HAP-1 (cell line): ENCODE results near the gene PANK4.
"Not testable (repeated sequence)": the region's sequence is repeated elsewhere in the genome, so short reads cannot be mapped to it uniquely, and the experiment has no call there.

Experiments
- DNase-seq, 2 experiments: peaks; one replicate each; pipeline ENCODE4 v3.0.0-alpha.2; 2016 to 2020; ENCODE audit warnings: low spot score in 2 of 2
- H3K27me3 ChIP-seq: fragments of 250-450 bp; sonication (Bioruptor Pico); 2 replicates; pipeline ENCODE4 v1.5.1; 2020; ENCODE audit warnings: low read depth, mild to moderate bottlenecking, moderate library complexity
- H3K36me3 ChIP-seq: fragments of 250-450 bp; sonication (Bioruptor Pico); replicated peaks from 2 replicates; pipeline ENCODE4 v1.5.1; 2020; ENCODE audit warnings: mild to moderate bottlenecking
- H3K4me1 ChIP-seq: fragments of 250-450 bp; sonication (Bioruptor Pico); 2 replicates; pipeline ENCODE4 v1.5.1; 2020; ENCODE audit warnings: mild to moderate bottlenecking
- H3K4me3 ChIP-seq: fragments of 250-450 bp; sonication (Bioruptor Pico); 2 replicates; pipeline ENCODE4 v1.5.1; 2020; ENCODE audit warnings: mild to moderate bottlenecking, moderate library complexity
- H3K9me3 ChIP-seq: fragments of 250-450 bp; sonication (Bioruptor Pico); 2 replicates; pipeline ENCODE4 v1.5.1; 2020; ENCODE audit warnings: mild to moderate bottlenecking, moderate library complexity
- in situ Hi-C: fragments of 300-500 bp; cut with MboI; formaldehyde crosslinking; loops from 3 replicates; pipeline ENCODE4 v1.14.3; 2020; ENCODE audit warnings: low sequenced_read_pairs, inconsistent platforms, mixed read lengths

Gene PANK4

DNA sequence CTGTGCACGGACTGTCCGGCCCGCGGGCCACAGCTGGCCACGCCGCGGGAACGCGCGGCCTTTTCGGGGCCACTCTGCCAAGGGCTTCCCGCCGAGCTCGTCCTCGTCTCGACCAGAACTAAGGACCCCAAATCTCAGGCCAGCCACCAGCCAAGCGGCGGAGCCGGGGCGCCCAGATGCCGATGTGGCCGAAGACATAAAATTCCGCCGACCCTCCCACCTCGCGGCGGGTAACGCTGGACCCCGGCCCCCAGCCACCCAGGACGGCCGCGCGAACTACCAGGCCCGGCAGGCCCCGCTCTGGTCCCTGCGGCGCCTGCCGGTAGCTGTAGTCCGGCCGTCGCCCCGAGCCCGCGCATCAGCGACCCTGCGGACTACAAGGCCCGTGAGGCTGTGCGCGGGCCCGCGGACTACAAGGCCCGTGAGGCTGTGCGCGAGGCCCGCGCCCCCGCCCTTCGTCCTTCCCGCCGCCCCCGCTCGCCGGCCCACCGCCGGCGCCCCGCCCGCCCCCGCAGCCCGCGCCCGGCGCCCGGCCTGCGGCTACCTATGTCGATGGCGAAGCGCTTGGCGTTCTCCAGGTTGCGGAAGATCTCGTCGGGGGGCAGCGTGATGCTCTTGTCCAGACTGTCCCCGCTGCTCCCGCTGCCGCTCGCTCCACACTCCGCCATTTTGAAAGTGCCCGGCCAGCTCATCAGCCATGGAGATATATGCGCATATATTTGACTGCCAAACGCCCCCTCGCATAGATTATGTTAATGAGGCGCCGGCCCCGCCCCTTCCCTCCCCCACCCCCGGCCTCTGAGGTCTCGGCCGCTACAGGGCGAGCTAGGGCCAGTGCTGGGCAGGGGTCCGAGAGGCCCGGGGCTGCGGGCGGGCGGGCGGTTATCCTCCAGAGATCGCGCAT, at the start of gene PANK4:
Gene PANK4, minus strand, starts transcription at position 677 of the 904 bp plus-strand sequence. Its CDS starts 9 bp downstream, at position 668.
- peaks cover 8% of the 10 kb centered on the region for H3K36me3 ChIP-seq

DNA sequence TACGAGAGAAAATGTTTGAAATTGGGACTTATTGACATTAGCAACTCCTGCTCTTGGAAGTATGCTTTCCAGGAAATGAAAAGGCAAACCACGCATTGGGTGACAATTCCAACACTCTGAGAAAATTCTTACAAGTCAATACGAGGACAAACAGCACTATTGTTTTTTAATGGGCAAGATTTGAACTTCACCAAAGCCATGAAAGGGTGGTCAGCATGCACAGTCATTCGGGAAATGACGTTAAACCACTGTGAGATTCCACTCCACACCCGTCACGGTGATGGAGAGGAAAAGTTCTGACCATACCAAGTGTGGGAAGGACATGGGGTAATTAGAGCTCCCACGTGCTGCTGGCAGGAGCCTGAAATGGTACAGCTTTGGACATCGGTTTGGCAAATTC, 48.0 kb upstream of the PANK4 start:
- Histone ChIP-seq H3K4me1 (no peaks in the 10 kb centered on the region), H3K27me3 (peaks cover 7% of the 10 kb centered on the region; the same call in 1 of the 2 replicates)
- in situ Hi-C loops = no loop called here

More for the DNA sequence above, at the start of gene PANK4:
- in situ Hi-C loops = no loop called here
- Histone ChIP-seq H3K4me3 (peak within 1 kb of the TSS; percentile 99), H3K9me3 (no peaks in the 10 kb centered on the region), H3K4me1 (peaks cover 11% of the 10 kb centered on the region), H3K27me3 (peaks cover 15% of the 10 kb centered on the region)
- DNase-seq = peak; percentile 86 to 92

DNA sequence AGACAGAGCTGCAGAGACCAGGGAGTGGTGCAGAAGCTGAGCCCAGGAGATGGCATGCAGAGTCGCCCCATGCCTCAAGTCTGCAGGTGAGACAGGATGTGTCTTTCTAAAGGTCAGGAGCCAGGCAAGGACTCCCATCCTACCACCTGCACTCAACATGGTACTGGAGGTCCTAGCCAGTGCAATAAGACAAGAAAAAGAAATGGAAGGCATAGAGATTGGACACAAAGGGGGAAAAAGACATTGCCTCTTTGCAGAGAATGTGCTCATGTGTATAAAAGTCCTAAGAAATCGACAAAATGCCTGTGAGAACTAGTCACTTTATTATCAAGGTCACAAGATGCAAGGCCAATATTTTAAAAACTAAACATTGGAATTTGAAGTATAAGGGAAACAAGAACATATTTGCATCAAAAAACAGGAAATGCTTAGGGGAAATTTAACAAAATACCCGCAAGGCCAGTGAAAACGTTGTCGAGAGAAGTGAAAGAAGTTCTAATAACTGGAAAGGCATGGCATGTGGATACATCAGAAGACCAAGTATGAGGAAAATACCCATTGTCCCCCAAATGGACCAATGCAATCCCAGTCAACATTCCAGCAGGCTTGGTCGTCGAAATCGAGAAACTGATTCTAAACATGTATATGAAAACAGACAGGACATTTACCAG, 47.0 kb upstream of the PANK4 start:
- no peaks in the 10 kb centered on the region for H3K4me1 ChIP-seq
- no peaks in the 10 kb centered on the region for H3K36me3 ChIP-seq
- no peak for DNase-seq
- 0 out of 2 replicates have a peak, but pooled peaks cover 8% of the 10 kb centered on the region for H3K9me3 ChIP-seq
- in situ Hi-C loops = no loop called here
- peaks cover 7% of the 10 kb centered on the region; the same call in 1 of the 2 replicates for H3K27me3 ChIP-seq
- H3K4me3 ChIP-seq = no peak overlapping the region

More for the DNA sequence above, 48.0 kb upstream of the PANK4 start:
- Histone ChIP-seq H3K36me3 (no peaks in the 10 kb centered on the region), H3K9me3 (0 out of 2 replicates have a peak, but pooled peaks cover 8% of the 10 kb centered on the region), H3K4me3 (no peak overlapping the region)
- DNase-seq = no peak

DNA sequence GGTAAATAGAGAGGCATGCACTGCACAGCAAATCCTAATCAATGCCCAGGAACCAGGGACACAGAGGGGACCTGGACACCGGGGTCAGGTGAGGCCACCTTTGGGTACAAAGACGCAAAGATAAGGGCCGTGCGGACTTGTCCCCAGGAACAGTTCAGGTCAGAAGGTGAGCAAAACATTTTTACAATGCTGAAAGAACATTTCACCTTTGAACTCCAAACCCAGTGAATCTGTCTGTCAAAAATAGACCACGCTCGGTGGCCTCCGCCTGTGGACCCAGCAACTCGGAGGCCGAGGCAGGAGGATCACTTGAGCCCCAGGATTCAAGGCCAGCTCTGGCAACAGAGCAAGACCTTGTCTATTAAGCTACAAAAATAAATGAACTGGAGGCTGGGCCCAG, 45.0 kb upstream of the PANK4 start:
- in situ Hi-C loops = no loop called here

DNA sequence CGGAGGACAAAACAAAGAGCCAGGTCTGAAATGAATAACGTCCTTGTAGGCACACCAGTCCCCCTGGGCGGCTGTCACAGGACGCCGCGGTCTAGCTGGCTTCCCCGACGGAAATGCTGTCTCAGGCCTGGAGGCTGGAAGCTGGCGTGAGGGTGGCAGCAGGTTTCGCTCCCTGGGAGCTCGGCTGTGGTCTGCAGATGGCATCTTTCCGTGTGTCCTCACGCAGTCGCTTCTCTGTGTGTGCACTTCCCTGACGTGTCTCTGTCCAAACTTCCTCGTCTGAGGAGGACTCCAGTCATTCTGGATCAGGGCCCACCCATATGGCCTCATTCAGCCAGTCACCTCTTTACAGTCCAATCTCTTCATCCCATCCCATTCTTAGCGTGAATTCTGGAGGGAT, 43.9 kb upstream of the PANK4 start:
- in situ Hi-C loops = no loop called here
- no peaks in the 10 kb centered on the region for H3K4me1 ChIP-seq
- no peaks in the 10 kb centered on the region for H3K36me3 ChIP-seq
- 0 out of 2 replicates have a peak, but pooled peaks cover 8% of the 10 kb centered on the region for H3K9me3 ChIP-seq
- H3K27me3 ChIP-seq = peaks cover 7% of the 10 kb centered on the region; the same call in 1 of the 2 replicates
- no peak for DNase-seq
- no peak overlapping the region for H3K4me3 ChIP-seq

More for the DNA sequence above, 45.0 kb upstream of the PANK4 start:
- Histone ChIP-seq H3K36me3 (no peaks in the 10 kb centered on the region), H3K27me3 (peaks cover 7% of the 10 kb centered on the region; the same call in 1 of the 2 replicates), H3K4me1 (no peaks in the 10 kb centered on the region), H3K4me3 (no peak overlapping the region), H3K9me3 (0 out of 2 replicates have a peak, but pooled peaks cover 8% of the 10 kb centered on the region)
- no peak for DNase-seq

DNA sequence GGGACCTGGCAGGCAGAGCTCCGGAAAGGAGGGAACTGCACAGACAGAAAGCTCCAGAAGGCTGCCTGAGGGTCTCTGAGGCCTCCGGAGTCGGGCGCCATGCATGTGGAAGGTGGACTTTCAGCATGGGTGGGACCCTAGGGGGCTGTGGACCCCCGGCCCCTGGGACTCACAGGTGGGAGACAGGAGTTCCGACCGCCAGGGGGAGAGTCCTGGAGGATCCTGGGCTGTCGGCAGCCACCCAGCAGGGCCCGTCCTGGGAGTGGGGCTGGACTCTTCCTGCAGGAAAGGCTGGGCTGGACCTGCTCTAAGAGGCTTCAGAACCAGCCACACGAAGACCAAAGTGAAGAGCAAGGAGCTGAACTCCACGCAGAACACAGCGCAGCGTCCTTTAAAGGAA, 43.3 kb upstream of the PANK4 start:
- H3K4me1 ChIP-seq, H3K4me3 ChIP-seq, in situ Hi-C loops, DNase-seq, H3K9me3 ChIP-seq, H3K27me3 ChIP-seq, H3K36me3 ChIP-seq: not testable (repeated sequence)

DNA sequence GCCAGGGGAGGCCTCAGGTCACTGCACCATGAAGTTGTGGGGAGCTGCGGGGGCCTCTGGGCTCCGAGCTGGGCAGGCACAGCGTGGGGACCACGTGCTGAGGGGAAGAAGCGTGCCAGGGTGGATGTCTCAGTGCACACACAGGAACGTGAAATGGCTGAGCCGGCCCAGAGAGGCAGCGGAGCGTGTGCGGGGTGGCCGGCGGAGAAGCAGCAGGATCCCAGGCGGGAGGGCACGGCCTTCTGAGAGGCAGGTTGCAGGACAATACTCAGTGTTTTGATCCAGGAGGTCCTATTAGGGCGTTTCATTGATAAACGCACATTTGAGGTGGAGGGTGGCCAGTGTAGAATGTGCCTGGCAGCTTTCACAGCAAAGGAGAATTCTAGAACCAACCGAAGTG, 42.7 kb upstream of the PANK4 start:
- DNase-seq = no peak
- peaks cover 5% of the 10 kb centered on the region; the same call in 1 of the 2 replicates for H3K27me3 ChIP-seq
- no peaks in the 10 kb centered on the region for H3K36me3 ChIP-seq
- H3K9me3 ChIP-seq = 0 out of 2 replicates have a peak, but pooled peaks cover 8% of the 10 kb centered on the region
- in situ Hi-C loops = no loop called here
- H3K4me3 ChIP-seq = no peak overlapping the region
- no peaks in the 10 kb centered on the region for H3K4me1 ChIP-seq

DNA sequence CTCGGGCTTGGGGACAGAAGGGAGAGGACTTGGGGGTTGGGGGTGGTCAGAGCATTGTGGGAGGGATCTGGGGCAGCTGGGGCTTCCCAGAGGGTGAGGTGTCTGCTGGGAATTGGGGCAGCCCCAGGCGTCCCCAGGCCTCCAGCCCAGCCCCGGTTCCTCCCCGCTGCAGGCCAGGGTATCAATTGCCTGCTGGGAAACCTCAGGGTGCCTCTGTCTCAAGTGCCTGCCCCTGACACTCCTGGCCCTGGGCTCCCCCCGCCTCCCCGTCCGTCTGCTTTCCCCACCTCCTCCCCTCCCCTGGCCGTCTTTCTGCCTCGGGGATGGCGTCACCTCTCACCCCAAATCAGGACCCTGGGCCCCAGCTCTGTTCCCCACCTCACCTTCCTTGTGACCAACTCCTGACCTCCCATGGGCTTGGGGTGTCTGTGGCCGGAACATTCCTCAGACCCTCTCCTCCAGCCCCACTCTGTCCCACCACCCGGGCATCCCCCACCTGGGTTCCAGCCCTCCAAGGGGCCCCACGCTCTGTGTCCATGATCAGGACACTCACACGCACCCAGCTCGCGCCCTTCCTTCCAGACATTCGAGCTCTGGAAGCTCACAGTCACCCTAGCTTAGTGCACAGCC, 41.9 kb upstream of the PANK4 start:
- H3K4me1 ChIP-seq, in situ Hi-C loops: not testable (repeated sequence)

DNA sequence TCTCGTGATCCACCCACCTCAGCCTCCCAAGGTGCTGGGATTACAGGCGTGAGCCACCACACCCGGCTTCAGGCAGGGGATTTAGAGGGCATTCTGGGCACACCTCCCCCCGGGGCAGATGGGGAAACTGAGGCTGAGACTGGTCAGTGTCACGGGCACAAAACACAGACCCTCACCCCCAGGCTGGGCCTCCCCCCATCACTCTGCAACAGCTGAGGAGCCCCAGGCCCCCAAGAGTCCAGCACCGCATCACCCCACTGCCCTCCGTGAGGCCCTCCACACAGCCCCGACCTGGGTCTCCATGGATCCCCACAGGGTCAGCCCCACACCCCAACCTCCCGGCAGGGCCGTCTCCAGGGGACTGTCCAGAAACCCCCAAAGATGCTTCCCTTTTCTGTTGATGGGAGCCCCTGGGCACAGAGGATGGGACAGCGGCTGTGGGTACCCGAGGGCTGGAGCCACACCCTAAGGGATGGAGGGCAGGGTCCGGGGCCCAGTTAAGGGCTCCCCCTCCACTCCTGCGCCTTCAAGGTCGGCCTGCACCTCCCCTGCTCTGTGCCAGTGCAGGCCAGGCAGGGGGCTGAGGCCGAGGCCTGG, 40.8 kb upstream of the PANK4 start:
- no peaks in the 10 kb centered on the region for H3K36me3 ChIP-seq

More for the DNA sequence above, 41.9 kb upstream of the PANK4 start:
- not testable (repeated sequence) for DNase-seq, H3K27me3 ChIP-seq, H3K4me3 ChIP-seq, H3K36me3 ChIP-seq, H3K9me3 ChIP-seq

DNA sequence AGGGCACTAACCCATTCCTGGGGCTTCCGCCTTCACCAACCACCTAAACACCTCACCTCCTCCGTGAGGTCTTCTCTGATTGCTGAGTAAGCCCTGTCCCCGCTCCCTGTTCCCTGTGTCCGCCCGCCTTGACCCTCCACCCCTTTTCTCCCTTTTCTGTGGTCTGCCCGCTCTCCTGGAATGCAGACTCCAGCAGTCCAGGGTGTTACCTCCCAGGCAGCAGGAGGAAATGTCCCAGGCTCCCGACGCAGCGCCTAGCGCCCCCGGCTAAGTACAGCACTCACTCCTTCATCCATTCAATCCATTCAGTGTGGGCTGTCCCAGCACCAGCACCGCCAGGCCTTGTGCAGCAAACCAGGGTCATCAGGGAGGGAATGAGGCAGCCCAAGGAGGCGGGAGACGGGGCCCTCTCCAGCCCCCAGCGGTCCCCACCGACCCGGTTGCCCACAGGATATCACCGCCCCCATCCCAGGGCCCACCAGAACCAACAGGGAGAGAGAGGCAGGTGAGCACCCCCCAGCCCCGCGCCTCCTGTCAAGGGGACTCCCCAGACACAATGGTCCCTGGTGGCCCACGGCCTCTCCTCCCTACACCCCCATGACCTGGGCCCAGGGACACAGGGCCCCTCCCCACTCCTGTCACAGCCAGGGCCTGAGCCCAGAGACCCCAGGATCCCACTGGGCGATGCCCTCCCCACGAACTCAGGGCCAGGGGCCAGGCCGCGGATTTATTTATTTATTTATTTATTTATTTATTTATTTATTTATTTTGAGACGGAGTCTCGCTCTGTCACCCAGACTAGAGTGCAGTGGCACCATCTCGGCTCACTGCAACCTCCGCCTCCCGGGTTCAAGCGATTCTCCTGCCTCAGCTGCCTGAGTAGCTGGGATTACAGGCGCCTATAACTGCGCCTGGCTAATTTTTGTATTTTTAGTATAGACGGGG, 40.0 kb upstream of the PANK4 start:
- in situ Hi-C loops = no loop called here
- DNase-seq = no peak
- Histone ChIP-seq H3K27me3 (no peaks in the 10 kb centered on the region), H3K4me3 (no peak overlapping the region), H3K4me1 (no peaks in the 10 kb centered on the region), H3K36me3 (no peaks in the 10 kb centered on the region), H3K9me3 (no peaks in the 10 kb centered on the region)

More for the DNA sequence above, 40.8 kb upstream of the PANK4 start:
- Histone ChIP-seq H3K4me3 (no peak overlapping the region), H3K27me3 (no peaks in the 10 kb centered on the region), H3K4me1 (no peaks in the 10 kb centered on the region), H3K9me3 (no peaks in the 10 kb centered on the region)
- DNase-seq = no peak
- in situ Hi-C loops = no loop called here

DNA sequence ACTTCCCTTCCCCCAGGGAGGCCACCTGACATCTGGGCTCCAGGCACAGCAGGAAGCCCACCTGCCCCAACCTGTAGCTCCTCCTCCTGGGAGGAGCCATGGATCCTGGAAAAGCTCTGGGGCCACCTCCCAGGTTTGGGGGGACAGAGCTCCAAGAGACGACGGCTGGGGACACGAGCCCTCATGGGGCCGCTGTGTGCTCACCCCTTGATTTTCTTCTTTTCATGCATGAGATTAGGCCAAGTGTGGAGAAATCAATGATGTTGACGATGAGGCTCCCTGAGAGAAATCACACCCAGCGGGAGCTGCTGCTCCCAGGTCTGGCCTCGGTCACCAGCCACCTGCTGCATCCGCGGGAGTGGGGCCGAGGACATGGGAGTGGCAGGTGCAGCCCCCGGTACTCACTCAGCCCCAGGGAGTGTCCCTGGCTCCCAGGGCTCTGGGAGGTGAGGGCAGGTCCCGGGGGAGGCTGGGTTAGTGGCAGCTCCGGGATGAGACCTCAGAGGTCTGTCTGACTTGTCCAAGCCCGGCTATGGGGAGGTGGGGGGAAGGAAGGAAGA, 38.5 kb upstream of the PANK4 start:
- in situ Hi-C loops = no loop called here
- no peak for DNase-seq
- Histone ChIP-seq H3K27me3 (no peaks in the 10 kb centered on the region), H3K36me3 (no peaks in the 10 kb centered on the region), H3K9me3 (no peaks in the 10 kb centered on the region), H3K4me1 (no peaks in the 10 kb centered on the region), H3K4me3 (no peak overlapping the region)

DNA sequence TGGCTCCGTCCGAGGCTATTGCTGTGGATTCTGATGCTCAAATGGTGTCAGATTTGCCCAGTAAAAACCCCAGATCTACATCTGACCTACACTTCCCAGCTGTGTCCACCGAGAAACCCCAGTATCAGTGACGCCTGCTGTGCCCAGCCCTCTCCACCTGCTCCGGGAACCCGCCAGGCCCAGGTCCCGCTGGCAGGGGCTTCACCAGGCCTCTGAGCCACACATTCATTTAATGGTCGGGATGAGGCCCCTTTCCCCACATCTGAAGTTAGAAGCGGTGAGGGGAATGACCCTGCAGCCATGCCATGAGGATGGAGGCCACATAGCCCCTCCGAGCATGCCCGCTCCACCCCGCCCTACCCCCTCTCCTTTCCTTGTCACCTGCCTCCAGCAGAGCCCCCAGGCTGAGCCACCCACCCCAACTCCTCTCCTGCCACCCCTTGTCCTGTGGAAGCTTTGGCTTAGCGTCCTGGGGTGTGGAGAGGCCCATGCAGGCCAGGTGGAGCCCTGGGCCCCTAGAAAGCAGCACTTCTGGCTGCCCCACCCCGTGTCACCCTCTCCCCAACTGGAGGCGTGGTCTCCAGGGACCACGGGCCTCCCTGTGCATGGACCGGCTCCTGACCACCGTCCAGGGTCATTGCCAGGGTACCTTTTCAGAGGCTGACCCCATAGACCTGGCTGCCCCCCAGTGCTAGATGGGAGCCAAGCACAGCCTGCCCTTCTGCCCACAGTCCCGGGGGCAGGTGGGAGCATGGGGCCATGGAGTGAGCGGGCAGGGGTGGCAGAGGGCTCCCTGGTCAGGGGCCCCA, 37.8 kb upstream of the PANK4 start:
- Histone ChIP-seq H3K36me3 (no peaks in the 10 kb centered on the region), H3K9me3 (no peaks in the 10 kb centered on the region), H3K4me3 (no peak overlapping the region), H3K27me3 (no peaks in the 10 kb centered on the region), H3K4me1 (no peaks in the 10 kb centered on the region)
- no peak for DNase-seq
- in situ Hi-C loops = no loop called here
